ENCODE results near the gene OPALIN. TPM values are rescaled to one million over a fixed set of nuclear protein-coding genes. Genes with fewer than 3 reads are reported as not detected.

The OPALIN gene
- total RNA-seq, 1 donor from 2014 or later, result not detected

GRCh38 chr10:96378741-96379140, 19.9 kb upstream of the OPALIN start:
- no peak for DNase-seq (ENCODE audit: low read depth)
- no peak overlapping the region for H3K4me3 ChIP-seq (ENCODE audit: low read depth, low read length)
- no peaks in the 10 kb centered on the region for H3K27me3 ChIP-seq (ENCODE audit: control insufficient read depth, insufficient read depth, low read length)
- TF ChIP-seq CTCF (IDR thresholded peaks at IDR 0.05; ENCODE audit: insufficient read depth, low read length, poor library complexity, severe bottlenecking), result no peak
- no peaks in the 10 kb centered on the region for H3K36me3 ChIP-seq (ENCODE audit: control insufficient read depth, insufficient read depth, low read length)

DNA sequence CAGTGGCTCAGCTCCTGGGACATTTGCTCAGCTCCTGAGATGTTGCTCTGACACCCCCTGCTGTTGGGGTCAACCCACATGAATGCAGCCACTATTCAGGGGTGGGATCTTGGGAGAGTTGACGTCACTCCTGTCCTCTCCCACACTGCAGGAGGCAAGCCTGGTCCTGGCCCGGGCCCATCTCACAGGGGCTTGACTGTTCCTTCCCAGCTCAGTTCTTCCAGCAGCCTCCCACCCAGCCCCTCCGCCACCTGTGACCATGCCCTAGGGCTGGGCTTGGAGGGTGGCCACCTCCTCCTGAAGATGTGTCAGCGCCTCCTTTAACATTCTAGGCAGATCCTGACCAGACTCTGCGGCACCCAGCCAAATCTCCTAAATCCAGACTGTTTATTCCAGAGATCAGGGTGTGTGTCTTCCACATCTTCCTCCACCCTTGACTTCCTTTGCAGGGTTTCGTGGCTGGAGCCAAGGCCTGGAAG, 19.1 kb upstream of the OPALIN start:
- Histone ChIP-seq H3K4me3 (ENCODE audit: low read depth, low read length) (no peak overlapping the region), H3K27me3 (ENCODE audit: control insufficient read depth, insufficient read depth, low read length) (no peaks in the 10 kb centered on the region), H3K36me3 (ENCODE audit: control insufficient read depth, insufficient read depth, low read length) (no peaks in the 10 kb centered on the region)
- TF ChIP-seq CTCF (IDR thresholded peaks at IDR 0.05; ENCODE audit: insufficient read depth, low read length, poor library complexity, severe bottlenecking), result no peak
- DNase-seq (ENCODE audit: low read depth), result no peak

- no peak for TF ChIP-seq CTCF (IDR thresholded peaks at IDR 0.05; ENCODE audit: insufficient read depth, low read length, poor library complexity, severe bottlenecking)
- DNase-seq (ENCODE audit: low read depth), result no peak
- Histone ChIP-seq H3K36me3 (ENCODE audit: control insufficient read depth, insufficient read depth, low read length) (no peaks in the 10 kb centered on the region), H3K27me3 (ENCODE audit: control insufficient read depth, insufficient read depth, low read length) (no peaks in the 10 kb centered on the region), H3K4me3 (ENCODE audit: low read depth, low read length) (no peak overlapping the region)
These were observed 17.7 kb upstream of the OPALIN start for GRCh38 chr10:96376483-96376882.

DNA sequence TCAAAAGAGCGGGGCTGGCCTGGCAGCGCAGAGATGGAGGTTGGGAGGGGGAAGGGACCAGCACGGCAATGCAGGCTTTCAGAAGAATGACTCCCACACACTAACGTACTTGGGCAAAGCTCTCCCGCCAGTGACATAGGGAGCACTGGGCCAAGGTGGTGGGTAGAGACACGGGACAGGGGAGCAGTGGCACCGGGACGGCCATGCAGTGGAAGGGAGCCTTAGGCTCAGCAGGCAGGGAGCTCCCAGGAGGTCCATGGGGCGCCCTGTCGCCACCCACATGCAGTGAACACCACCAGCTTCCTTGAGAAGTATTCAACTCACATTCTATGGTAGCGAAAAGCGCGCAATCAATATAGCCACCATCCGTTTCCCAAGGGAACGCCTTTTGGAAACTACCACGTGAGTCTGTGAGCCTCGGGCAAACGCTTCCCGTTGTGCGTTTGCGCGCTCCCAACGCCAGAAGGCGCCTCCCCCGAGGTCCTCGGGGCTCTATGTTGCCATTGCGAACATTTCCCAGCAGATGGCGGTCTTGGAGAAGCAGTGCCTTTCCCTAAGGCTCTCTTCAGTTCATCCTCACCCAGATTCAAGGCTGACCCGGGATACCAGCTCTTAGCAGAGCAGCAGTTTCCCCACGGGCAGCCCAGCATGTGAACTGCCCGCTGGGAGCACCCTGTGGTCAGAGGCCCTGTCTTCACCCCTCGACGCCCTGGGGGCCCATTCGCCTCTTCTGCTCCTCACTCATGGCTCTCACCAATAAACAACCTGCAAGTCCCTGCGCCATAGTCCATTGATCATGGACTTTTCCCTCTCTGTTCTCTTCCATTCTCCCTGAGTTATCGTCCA, 16.4 kb upstream of the OPALIN start:
- peak; percentile 44 for DNase-seq (ENCODE audit: low read depth)
- Histone ChIP-seq H3K27me3 (ENCODE audit: control insufficient read depth, insufficient read depth, low read length) (no peaks in the 10 kb centered on the region), H3K4me3 (ENCODE audit: low read depth, low read length) (peak overlapping the region; percentile 38), H3K36me3 (ENCODE audit: control insufficient read depth, insufficient read depth, low read length) (no peaks in the 10 kb centered on the region)
- peak; percentile 98 for TF ChIP-seq CTCF (IDR thresholded peaks at IDR 0.05; ENCODE audit: insufficient read depth, low read length, poor library complexity, severe bottlenecking)

GRCh38 chr10:96374639-96374984, 15.8 kb upstream of the OPALIN start:
- Histone ChIP-seq H3K27me3 (ENCODE audit: control insufficient read depth, insufficient read depth, low read length) (no peaks in the 10 kb centered on the region), H3K36me3 (ENCODE audit: control insufficient read depth, insufficient read depth, low read length) (no peaks in the 10 kb centered on the region), H3K4me3 (ENCODE audit: low read depth, low read length) (no peak overlapping the region)
- no peak for TF ChIP-seq CTCF (IDR thresholded peaks at IDR 0.05; ENCODE audit: insufficient read depth, low read length, poor library complexity, severe bottlenecking)
- no peak for DNase-seq (ENCODE audit: low read depth)

GRCh38 chr10:96374004-96374403, 15.2 kb upstream of the OPALIN start:
- Histone ChIP-seq H3K36me3 (ENCODE audit: control insufficient read depth, insufficient read depth, low read length) (no peaks in the 10 kb centered on the region), H3K4me3 (ENCODE audit: low read depth, low read length) (no peak overlapping the region), H3K27me3 (ENCODE audit: control insufficient read depth, insufficient read depth, low read length) (no peaks in the 10 kb centered on the region)
- no peak for TF ChIP-seq CTCF (IDR thresholded peaks at IDR 0.05; ENCODE audit: insufficient read depth, low read length, poor library complexity, severe bottlenecking)
- DNase-seq (ENCODE audit: low read depth), result no peak

Data from kidney epithelial cell (primary cell).